ENCODE measurements around the gene HERC6. TPM values are rescaled to one million over a fixed set of nuclear protein-coding genes. Genes with fewer than 3 reads are reported as not detected.
A peak's percentile ranks its signal among the peaks of the same experiment; 100 is the strongest.
"Not testable (repeated sequence)": the region's sequence is repeated elsewhere in the genome, so short reads cannot be mapped to it uniquely, and the experiment has no call there.

HERC6 gene
- total RNA-seq, 1 experiment from 2014 or later: 6.2 TPM

- peak; percentile 31 for DNase-seq (ENCODE audit: low read depth)
- in situ Hi-C loops (cut with HindIII; ENCODE audit: low pct_unique_long_range_greater_than_20kb, low sequenced_read_pairs): not testable (repeated sequence)
Observed at GRCh38 chr4:88369180-88369812, 9.4 kb upstream of the HERC6 start.

- DNase-seq (ENCODE audit: low read depth): no peak
- in situ Hi-C loops (cut with HindIII; ENCODE audit: low pct_unique_long_range_greater_than_20kb, low sequenced_read_pairs): no loop called here
Observed at GRCh38 chr4:88381123-88381522, 2.5 kb downstream of the HERC6 start.

- in situ Hi-C loops (cut with HindIII; ENCODE audit: low pct_unique_long_range_greater_than_20kb, low sequenced_read_pairs): no loop called here
- DNase-seq (ENCODE audit: low read depth): peak; percentile 68
Observed at GRCh38 chr4:88382621-88383020, 4.0 kb downstream of the HERC6 start.

GRCh38 chr4:88390128-88390527 lies 11.5 kb downstream of the HERC6 start:
- in situ Hi-C loops (cut with HindIII; ENCODE audit: low pct_unique_long_range_greater_than_20kb, low sequenced_read_pairs): no loop called here
- no peak for DNase-seq (ENCODE audit: low read depth)

GRCh38 chr4:88391703-88392102 lies 13.1 kb downstream of the HERC6 start:
- no peak for DNase-seq (ENCODE audit: low read depth)
- in situ Hi-C loops (cut with HindIII; ENCODE audit: low pct_unique_long_range_greater_than_20kb, low sequenced_read_pairs): no loop called here

GRCh38 chr4:88396681-88397080 lies 18.0 kb downstream of the HERC6 start:
- DNase-seq (ENCODE audit: low read depth): no peak
- in situ Hi-C loops (cut with HindIII; ENCODE audit: low pct_unique_long_range_greater_than_20kb, low sequenced_read_pairs): no loop called here

- in situ Hi-C loops (cut with HindIII; ENCODE audit: low pct_unique_long_range_greater_than_20kb, low sequenced_read_pairs): no loop called here
- DNase-seq (ENCODE audit: low read depth): no peak
Observed at GRCh38 chr4:88398381-88398780, 19.7 kb downstream of the HERC6 start.

GRCh38 chr4:88409206-88409605 lies 30.6 kb downstream of the HERC6 start:
- DNase-seq (ENCODE audit: low read depth): no peak
- in situ Hi-C loops (cut with HindIII; ENCODE audit: low pct_unique_long_range_greater_than_20kb, low sequenced_read_pairs): no loop called here

GRCh38 chr4:88409789-88410188 lies 31.1 kb downstream of the HERC6 start:
- in situ Hi-C loops (cut with HindIII; ENCODE audit: low pct_unique_long_range_greater_than_20kb, low sequenced_read_pairs): no loop called here
- DNase-seq (ENCODE audit: low read depth): no peak

- in situ Hi-C loops (cut with HindIII; ENCODE audit: low pct_unique_long_range_greater_than_20kb, low sequenced_read_pairs): no loop called here
- no peak for DNase-seq (ENCODE audit: low read depth)
Observed at GRCh38 chr4:88411491-88412096, 32.9 kb downstream of the HERC6 start.

GRCh38 chr4:88413801-88414200 lies 35.1 kb downstream of the HERC6 start:
- in situ Hi-C loops (cut with HindIII; ENCODE audit: low pct_unique_long_range_greater_than_20kb, low sequenced_read_pairs): no loop called here
- DNase-seq (ENCODE audit: low read depth): no peak

GRCh38 chr4:88414755-88415154 lies 36.1 kb downstream of the HERC6 start:
- no peak for DNase-seq (ENCODE audit: low read depth)
- in situ Hi-C loops (cut with HindIII; ENCODE audit: low pct_unique_long_range_greater_than_20kb, low sequenced_read_pairs): no loop called here

- in situ Hi-C loops (cut with HindIII; ENCODE audit: low pct_unique_long_range_greater_than_20kb, low sequenced_read_pairs): no loop called here
Observed at GRCh38 chr4:88415982-88416381, 37.3 kb downstream of the HERC6 start.

GRCh38 chr4:88418411-88418810 lies 39.8 kb downstream of the HERC6 start:
- in situ Hi-C loops (cut with HindIII; ENCODE audit: low pct_unique_long_range_greater_than_20kb, low sequenced_read_pairs): no loop called here
- DNase-seq (ENCODE audit: low read depth): no peak

More at GRCh38 chr4:88415982-88416381, 37.3 kb downstream of the HERC6 start:
- DNase-seq (ENCODE audit: low read depth): no peak

GRCh38 chr4:88419874-88420273 lies 41.2 kb downstream of the HERC6 start:
- DNase-seq (ENCODE audit: low read depth): no peak
- in situ Hi-C loops (cut with HindIII; ENCODE audit: low pct_unique_long_range_greater_than_20kb, low sequenced_read_pairs): no loop called here

GRCh38 chr4:88420844-88421243 lies 42.2 kb downstream of the HERC6 start:
- in situ Hi-C loops (cut with HindIII; ENCODE audit: low pct_unique_long_range_greater_than_20kb, low sequenced_read_pairs): no loop called here
- no peak for DNase-seq (ENCODE audit: low read depth)

GRCh38 chr4:88422403-88422802 lies 43.8 kb downstream of the HERC6 start:
- in situ Hi-C loops (cut with HindIII; ENCODE audit: low pct_unique_long_range_greater_than_20kb, low sequenced_read_pairs): no loop called here
- no peak for DNase-seq (ENCODE audit: low read depth)

- in situ Hi-C loops (cut with HindIII; ENCODE audit: low pct_unique_long_range_greater_than_20kb, low sequenced_read_pairs): no loop called here
- no peak for DNase-seq (ENCODE audit: low read depth)
Observed at GRCh38 chr4:88429401-88429800, 50.7 kb downstream of the HERC6 start.

- in situ Hi-C loops (cut with HindIII; ENCODE audit: low pct_unique_long_range_greater_than_20kb, low sequenced_read_pairs): no loop called here
- no peak for DNase-seq (ENCODE audit: low read depth)
Observed at GRCh38 chr4:88435987-88436693, 57.5 kb downstream of the HERC6 start.

GRCh38 chr4:88437873-88438272 lies 59.2 kb downstream of the HERC6 start:
- DNase-seq (ENCODE audit: low read depth); in situ Hi-C loops (cut with HindIII; ENCODE audit: low pct_unique_long_range_greater_than_20kb, low sequenced_read_pairs): not testable (repeated sequence)

All from Caki2 (cell line).